NOMO-1 treated with DMSO at 0.1 percent for 48 hours (cell line): ENCODE data around the gene FRMD4A.

ENCODE experiments used
- DNase-seq: peaks from one replicate; lab custom pipeline; 2025; ENCODE audit not compliant: unreplicated experiment; lab: John Stamatoyannopoulos, UW

Gene FRMD4A

GRCh38 chr10:13604357-13605040 lies 726.2 kb downstream of the FRMD4A start:
- DNase-seq = no peak

- no peak for DNase-seq
These were observed 732.8 kb downstream of the FRMD4A start for GRCh38 chr10:13597909-13598308.

GRCh38 chr10:13594641-13595040 lies 736.1 kb downstream of the FRMD4A start:
- DNase-seq = no peak
